Uterus (tissue), 2 donors: Measurements from ENCODE around the gene PIGR.

Source experiments
- POLR2A ChIP-seq, 2 donors: fragments of 450-650 bp; IDR thresholded peaks; one replicate each; pipeline ENCODE4 v1.6.1; 2016; ENCODE audit warnings: antibody characterized with exemption in 2 of 2, mild to moderate bottlenecking in 1 of 2, moderate library complexity in 1 of 2
- TF ChIP-seq, protein P1 (sequence below), 4 experiments: fragments of 200-600 bp in 2 of 4; fragments of 450-650 bp in 2 of 4; sonication (generic) in 2 of 4; IDR thresholded peaks; one replicate each; pipeline ENCODE4 v1.5.1; 2016 to 2019; ENCODE audit warnings: antibody characterized with exemption in 4 of 4, mild to moderate bottlenecking in 2 of 4, moderate library complexity in 1 of 4

GRCh38 chr1:206900149-206900548, 46.1 kb downstream of the PIGR start:
- TF ChIP-seq, protein P1, sequence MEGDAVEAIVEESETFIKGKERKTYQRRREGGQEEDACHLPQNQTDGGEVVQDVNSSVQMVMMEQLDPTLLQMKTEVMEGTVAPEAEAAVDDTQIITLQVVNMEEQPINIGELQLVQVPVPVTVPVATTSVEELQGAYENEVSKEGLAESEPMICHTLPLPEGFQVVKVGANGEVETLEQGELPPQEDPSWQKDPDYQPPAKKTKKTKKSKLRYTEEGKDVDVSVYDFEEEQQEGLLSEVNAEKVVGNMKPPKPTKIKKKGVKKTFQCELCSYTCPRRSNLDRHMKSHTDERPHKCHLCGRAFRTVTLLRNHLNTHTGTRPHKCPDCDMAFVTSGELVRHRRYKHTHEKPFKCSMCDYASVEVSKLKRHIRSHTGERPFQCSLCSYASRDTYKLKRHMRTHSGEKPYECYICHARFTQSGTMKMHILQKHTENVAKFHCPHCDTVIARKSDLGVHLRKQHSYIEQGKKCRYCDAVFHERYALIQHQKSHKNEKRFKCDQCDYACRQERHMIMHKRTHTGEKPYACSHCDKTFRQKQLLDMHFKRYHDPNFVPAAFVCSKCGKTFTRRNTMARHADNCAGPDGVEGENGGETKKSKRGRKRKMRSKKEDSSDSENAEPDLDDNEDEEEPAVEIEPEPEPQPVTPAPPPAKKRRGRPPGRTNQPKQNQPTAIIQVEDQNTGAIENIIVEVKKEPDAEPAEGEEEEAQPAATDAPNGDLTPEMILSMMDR (IDR thresholded peaks at IDR 0.05) = no peak
- TF ChIP-seq POLR2A (IDR thresholded peaks at IDR 0.05) = no peak
